HK-2 (cell line): ENCODE measurements around the gene RABL6.

Source experiments
- DNase-seq: peaks from one replicate; pipeline ENCODE4 v3.0.0-alpha.2; 2018; ENCODE audit not compliant: unreplicated experiment

RABL6 gene

GRCh38 chr9:136821826-136822544 lies 14.2 kb downstream of the RABL6 start:
- DNase-seq, result no peak

DNA sequence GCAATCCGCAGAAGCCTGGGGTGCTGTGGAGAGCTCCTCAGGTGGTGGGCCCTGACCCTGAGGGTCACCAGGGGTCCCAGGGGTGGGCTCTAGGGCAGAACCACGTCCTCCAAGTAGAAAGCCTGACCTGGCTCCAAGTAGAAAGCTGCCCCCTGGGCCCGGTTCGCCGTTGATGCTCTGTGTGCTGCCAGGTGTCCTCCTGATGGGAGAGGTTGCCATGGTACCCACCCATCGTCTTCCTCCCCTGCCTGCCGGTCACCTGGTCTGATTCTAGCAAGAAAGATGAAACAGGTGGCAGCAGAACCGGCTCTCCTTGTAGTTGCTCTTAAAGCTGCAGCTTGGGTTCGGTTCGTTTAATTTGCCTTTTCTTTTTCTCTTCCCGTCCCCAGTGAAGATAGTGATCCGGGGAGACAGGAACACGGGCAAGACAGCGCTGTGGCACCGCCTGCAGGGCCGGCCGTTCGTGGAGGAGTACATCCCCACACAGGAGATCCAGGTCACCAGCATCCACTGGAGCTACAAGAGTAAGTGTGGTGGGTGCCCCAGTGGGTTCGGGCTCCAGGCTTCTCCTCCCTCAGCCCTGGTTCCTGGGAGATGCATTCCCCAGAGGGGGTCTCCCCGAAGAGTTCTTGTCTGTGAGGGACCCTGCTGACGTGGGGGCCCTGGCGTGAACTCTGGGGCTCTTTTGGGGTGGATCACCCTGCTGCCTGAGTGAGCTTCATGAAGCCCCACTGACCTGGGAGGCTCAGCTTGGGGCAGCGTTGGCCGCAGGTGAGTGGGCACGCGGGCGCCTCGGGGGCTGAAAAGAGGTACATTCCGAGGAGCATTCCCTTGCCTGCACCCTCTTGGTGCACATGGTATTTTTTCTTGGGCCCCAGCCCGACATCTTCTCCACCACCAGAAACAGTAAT lies 15.6 kb downstream of the RABL6 start:
- no peak for DNase-seq

DNA sequence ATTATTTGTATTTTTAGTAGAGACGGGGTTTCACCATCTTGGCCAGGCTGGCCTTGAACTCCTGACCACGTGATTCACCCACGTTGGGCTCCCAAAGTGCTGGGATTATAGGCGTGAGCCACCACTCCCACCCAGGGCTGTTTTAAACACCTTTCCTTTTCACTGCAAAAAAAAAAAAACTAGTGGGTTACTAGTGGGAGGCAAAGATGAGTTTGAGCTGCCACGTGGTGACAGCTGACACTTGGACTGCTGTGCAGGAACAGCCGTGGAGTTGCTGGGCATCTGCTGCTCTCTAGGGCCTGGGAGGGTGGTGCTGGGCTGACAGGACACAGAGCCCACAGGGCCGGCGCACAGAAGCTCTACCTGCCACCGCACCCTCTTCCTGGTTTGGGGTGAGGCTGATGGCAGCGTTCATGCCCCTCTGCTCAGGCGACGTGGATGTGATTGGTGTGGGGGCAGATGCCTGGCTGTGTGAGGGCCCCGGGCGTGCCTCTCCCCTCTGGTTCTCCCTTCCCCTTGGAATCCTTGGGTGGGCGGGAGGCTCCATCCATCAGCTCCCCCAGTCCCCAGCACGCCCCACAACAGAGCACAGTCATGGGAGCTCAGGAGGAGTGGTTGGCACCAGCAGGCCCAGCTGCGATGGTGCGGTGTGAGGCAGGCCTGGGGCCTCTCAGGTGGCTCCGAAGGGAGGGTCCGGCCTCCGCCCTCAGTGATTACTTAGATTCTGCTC lies 16.9 kb downstream of the RABL6 start:
- no peak for DNase-seq

DNA sequence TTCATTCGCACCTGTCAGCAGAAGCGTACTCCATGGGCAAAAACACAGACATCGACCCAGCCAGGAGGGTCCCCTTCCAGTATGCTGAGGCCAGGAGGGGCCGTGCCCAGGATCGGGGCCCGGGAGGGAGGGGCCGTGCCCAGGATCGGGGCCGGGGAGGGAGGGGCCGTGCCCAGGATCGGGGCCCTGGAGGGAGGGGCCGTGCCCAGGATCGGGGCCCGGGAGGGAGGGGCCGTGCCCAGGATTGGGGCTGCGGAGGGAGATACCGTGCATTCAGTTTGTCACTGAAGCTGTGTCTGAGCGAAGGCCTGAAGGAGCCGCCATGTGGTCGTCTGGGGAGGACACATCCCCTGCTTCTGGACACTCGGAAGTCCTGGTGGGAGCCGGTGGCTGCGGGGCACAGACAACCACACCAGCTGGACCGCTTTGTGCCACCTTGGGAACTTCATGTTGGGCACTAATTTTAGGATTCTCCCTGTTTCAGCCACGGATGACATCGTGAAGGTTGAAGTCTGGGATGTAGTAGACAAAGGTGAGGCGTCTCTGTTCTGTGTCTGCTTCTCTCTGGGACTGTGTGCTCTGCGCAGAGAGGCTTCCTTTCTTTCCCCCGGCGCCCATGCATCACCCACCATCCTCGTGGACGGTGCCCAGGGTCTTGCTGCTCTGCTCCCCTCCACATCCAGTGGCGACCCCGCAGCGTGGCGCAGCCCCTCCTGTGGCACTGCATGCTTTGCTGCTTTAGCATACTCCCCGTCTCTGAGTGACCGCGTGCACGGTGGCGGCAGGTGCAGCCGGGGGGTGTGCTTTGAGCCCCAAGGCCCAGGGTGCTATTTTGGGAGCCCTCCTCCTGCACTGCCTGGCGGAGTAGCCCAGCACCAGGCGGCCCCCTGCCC lies 17.8 kb downstream of the RABL6 start:
- DNase-seq, result no peak

DNA sequence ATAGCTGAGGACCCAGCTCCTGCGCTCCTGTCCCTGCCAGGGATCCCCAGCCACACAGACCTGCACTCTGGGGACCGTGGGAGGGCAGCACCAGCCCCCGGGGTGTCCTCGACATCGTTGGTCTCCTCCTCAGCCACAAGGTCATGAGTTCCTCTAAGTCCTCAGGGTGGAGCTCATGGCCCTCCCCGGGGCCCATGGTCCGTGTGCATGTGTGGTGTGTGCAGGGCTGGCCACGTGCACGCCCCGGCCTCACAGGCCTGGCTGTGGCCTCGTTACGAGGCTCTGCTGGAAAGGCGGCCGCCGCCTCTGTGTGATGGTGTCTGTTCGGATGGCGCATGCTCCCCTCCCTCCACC lies 18.4 kb downstream of the RABL6 start:
- DNase-seq, result no peak

DNA sequence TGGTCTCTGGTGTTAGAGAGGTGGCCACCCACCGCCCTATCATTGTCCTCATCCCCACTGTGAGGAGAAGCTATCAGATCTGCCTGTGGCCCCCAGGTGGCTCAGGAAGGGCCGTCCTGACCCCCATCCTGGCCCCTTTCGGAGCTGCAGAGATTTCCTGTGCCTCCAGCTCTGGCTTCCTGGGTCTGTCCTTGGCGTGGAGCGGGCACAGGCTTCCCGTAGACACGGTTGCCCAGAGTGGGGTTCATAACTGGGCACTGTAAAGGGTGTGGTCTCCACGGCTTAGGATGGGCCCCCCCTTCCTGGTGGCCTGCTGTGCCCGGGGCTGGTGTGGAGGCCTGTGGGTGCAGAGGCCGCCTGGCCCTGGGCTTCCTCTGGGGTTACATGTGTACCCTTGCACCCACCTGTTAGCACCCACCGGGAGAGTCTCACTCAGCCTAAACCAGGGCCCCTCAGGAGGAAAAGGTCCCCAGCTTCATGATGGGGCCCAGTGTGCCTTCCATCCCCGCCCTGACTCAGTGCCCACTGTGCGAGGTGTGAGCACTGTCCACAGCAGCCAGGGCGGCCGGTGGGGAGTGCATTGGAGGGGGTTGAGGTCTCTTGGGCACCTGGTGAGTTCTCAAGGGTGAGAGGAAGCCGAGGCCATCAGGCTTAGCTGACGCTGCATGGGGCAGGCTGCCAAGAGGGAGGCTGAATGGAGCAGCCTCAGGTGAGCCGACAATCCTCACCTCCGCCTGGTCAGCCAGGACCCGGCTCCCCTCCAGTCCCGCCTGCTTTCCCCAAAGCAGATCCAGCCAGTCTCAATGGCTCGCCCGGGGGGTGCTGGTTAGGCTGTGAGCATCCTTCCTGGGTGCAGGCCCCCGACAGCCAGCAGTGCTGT lies 19.2 kb downstream of the RABL6 start:
- no peak for DNase-seq

GRCh38 chr9:136827794-136828473 lies 20.2 kb downstream of the RABL6 start:
- DNase-seq, result no peak

- DNase-seq, result no peak
These were observed 20.9 kb downstream of the RABL6 start for GRCh38 chr9:136828474-136829140.

GRCh38 chr9:136829412-136829811 lies 21.7 kb downstream of the RABL6 start:
- DNase-seq, result no peak

- no peak for DNase-seq
These were observed 22.5 kb downstream of the RABL6 start for GRCh38 chr9:136829981-136830885.

GRCh38 chr9:136831002-136831719 lies 23.4 kb downstream of the RABL6 start:
- no peak for DNase-seq

DNA sequence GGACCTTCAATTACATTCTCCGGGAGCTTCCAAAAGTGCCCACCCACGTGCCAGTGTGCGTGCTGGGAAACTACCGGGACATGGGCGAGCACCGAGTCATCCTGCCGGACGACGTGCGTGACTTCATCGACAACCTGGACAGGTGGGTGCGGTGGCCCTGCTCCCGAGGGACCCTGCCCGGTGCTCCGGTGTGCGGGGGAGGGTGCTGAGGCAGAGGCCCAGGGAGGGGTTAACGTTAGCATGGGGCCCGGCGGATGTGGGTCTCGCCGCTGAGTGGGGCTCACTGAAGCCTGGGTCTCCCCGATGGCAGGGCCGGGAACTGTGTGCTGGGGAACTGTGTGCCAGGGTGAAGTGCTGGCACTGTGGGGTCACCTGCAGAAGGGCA lies 24.0 kb downstream of the RABL6 start:
- DNase-seq, result no peak

- DNase-seq, result no peak
These were observed 24.8 kb downstream of the RABL6 start for GRCh38 chr9:136832581-136832980.

GRCh38 chr9:136833381-136834048 lies 25.8 kb downstream of the RABL6 start:
- DNase-seq, result peak; percentile 33

GRCh38 chr9:136835162-136835931 lies 27.6 kb downstream of the RABL6 start:
- peak; percentile 35 for DNase-seq
